Neuronal stem cell (in vitro differentiated cells): ENCODE results near the gene FAM124B.
"Not testable (repeated sequence)": the region's sequence is repeated elsewhere in the genome, so short reads cannot be mapped to it uniquely, and the experiment has no call there.

ENCODE experiments used
- DNase-seq: peaks from one replicate; pipeline ENCODE4 v3.0.0-alpha.2; 2013; ENCODE audit warnings: low spot score
- H2AFZ ChIP-seq: one replicate; pipeline ENCODE4 v1.6.1; 2013; ENCODE audit warnings: mild to moderate bottlenecking, low read length, inconsistent platforms
- H2AK5ac ChIP-seq: 2 replicates; pipeline ENCODE4 v1.6.1; 2013; ENCODE audit warnings: low read depth, mild to moderate bottlenecking, inconsistent platforms, low read length, moderate library complexity, mixed read lengths
- H2BK120ac ChIP-seq: 2 replicates; pipeline ENCODE4 v1.6.1; 2013; ENCODE audit warnings: low read depth, mild to moderate bottlenecking, inconsistent platforms, low read length, moderate library complexity, mixed read lengths
- H2BK12ac ChIP-seq: one replicate; pipeline ENCODE4 v1.6.1; 2013; ENCODE audit warnings: low read length, inconsistent platforms
- H2BK15ac ChIP-seq: 2 replicates; pipeline ENCODE4 v1.6.1; 2013; ENCODE audit warnings: mild to moderate bottlenecking, low read length, inconsistent platforms, mixed read lengths
- H2BK5ac ChIP-seq: one replicate; pipeline ENCODE4 v1.6.1; 2013; ENCODE audit warnings: inconsistent platforms, mild to moderate bottlenecking, low read length, moderate library complexity
- H3K14ac ChIP-seq: one replicate; pipeline ENCODE4 v1.6.1; 2013; ENCODE audit warnings: low read length, inconsistent platforms
- H3K18ac ChIP-seq: 2 replicates; pipeline ENCODE4 v1.6.1; 2013; ENCODE audit warnings: low read length, inconsistent platforms
- H3K23ac ChIP-seq: 2 replicates; pipeline ENCODE4 v1.6.1; 2013; ENCODE audit warnings: low read depth, mild to moderate bottlenecking, mixed read lengths, low read length, inconsistent platforms; ENCODE audit not compliant: poor library complexity
- H3K27ac ChIP-seq: replicated peaks from 3 replicates; pipeline ENCODE4 v1.5.1; 2013; ENCODE audit warnings: low read length, inconsistent platforms
- H3K27me3 ChIP-seq, 3 experiments: 2 replicates each; pipeline ENCODE4 v1.6.1; 2013; ENCODE audit warnings: low read length in 3 of 3, mild to moderate bottlenecking in 2 of 3, inconsistent platforms in 1 of 3, low read depth in 1 of 3, mixed read lengths in 1 of 3, moderate library complexity in 1 of 3; ENCODE audit not compliant: control insufficient read depth in 3 of 3, insufficient read depth in 3 of 3
- H3K36me3 ChIP-seq, 2 donors: replicated peaks in 1 of 2; 2 replicates each; pipeline ENCODE4 v1.6.1; 2013; ENCODE audit warnings: low read length in 2 of 2; ENCODE audit not compliant: control insufficient read depth in 2 of 2, insufficient read depth in 2 of 2
- H3K4ac ChIP-seq: 2 replicates; pipeline ENCODE4 v1.6.1; 2013; ENCODE audit warnings: inconsistent platforms, mild to moderate bottlenecking, low read length, moderate library complexity
- H3K4me1 ChIP-seq, 2 donors: 1 replicate in 1 of 2; 2 replicates in 1 of 2; pipeline ENCODE4 v1.6.1; 2013; ENCODE audit warnings: low read length in 2 of 2, low read depth in 1 of 2; ENCODE audit not compliant: control insufficient read depth in 2 of 2, insufficient read depth in 1 of 2
- H3K4me2 ChIP-seq: one replicate; pipeline ENCODE4 v1.6.1; 2013; ENCODE audit warnings: mild to moderate bottlenecking, low read length, inconsistent platforms; ENCODE audit not compliant: insufficient read depth, poor library complexity, severe bottlenecking
- H3K4me3 ChIP-seq, 2 donors: 2 replicates each; pipeline ENCODE4 v1.5.1; 2013; ENCODE audit warnings: low read length in 2 of 2, mild to moderate bottlenecking in 2 of 2, inconsistent platforms in 1 of 2, moderate library complexity in 1 of 2
- H3K79me1 ChIP-seq: one replicate; pipeline ENCODE4 v1.6.1; 2013; ENCODE audit warnings: low read depth, mild to moderate bottlenecking, inconsistent platforms, low read length, moderate library complexity
- H3K9ac ChIP-seq: one replicate; pipeline ENCODE4 v1.6.1; 2013; ENCODE audit warnings: mild to moderate bottlenecking, low read depth, low read length, inconsistent platforms; ENCODE audit not compliant: poor library complexity
- H3K9me3 ChIP-seq, 2 donors: replicated peaks in 1 of 2; 2 replicates each; pipeline versions ENCODE3 to v1.6.1; 2013; ENCODE audit warnings: low read length in 2 of 2, mild to moderate bottlenecking in 2 of 2, inconsistent platforms in 1 of 2, low read depth in 1 of 2, mixed read lengths in 1 of 2, moderate library complexity in 1 of 2; ENCODE audit not compliant: control insufficient read depth in 2 of 2, insufficient read depth in 1 of 2
- H4K8ac ChIP-seq: one replicate; pipeline ENCODE4 v1.6.1; 2013; ENCODE audit warnings: low read depth, mild to moderate bottlenecking, inconsistent platforms, low read length, moderate library complexity
- H4K91ac ChIP-seq: one replicate; pipeline ENCODE4 v1.6.1; 2013; ENCODE audit warnings: low read length, low read depth, mild to moderate bottlenecking, inconsistent platforms; ENCODE audit not compliant: poor library complexity
- WGBS, 2 donors: extraction: QIAGEN DNeasy Blood & Tissue Kit; methylation state at CpG; one replicate each; pipeline ENCODE4 v1.1.7; 2013; ENCODE audit warnings: missing lambda C conversion rate in 2 of 2, mixed read lengths in 1 of 2; ENCODE audit not compliant: insufficient read length in 2 of 2, insufficient replicate concordance in 1 of 2; ENCODE audit errors: extremely low coverage in 2 of 2; 5-methylcytosine and 5-hydroxymethylcytosine counted together

FAM124B gene

DNA sequence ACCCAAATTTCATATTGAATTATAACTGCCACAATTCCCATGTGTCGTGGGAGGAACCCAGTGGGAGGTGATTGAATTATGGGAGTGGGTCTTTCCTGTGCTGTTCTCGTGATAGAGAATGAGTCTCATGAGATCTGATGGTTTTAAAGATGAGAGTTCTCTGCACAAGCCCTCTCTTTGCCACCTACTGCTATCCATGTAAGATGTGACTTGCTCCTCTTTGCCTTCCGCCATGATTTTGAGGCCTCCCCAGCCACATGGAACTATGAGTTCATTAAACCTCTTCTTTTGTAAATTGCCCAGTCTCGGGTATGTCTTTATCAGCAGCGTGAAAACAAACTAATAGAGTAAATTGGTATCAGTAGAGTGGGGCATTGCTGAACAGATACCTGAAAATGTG is 4.8 kb downstream of the FAM124B start:
- not testable (repeated sequence) for H2BK120ac ChIP-seq, H2AFZ ChIP-seq, DNase-seq, H3K4me2 ChIP-seq, H3K14ac ChIP-seq, H3K36me3 ChIP-seq, H3K9ac ChIP-seq, H4K91ac ChIP-seq, H2BK12ac ChIP-seq, H3K18ac ChIP-seq, H4K8ac ChIP-seq, H3K23ac ChIP-seq, H3K79me1 ChIP-seq, H3K4me3 ChIP-seq, H3K27me3 ChIP-seq, H3K4me1 ChIP-seq, H2BK5ac ChIP-seq, H3K4ac ChIP-seq, H3K9me3 ChIP-seq, H3K27ac ChIP-seq, H2BK15ac ChIP-seq, H2AK5ac ChIP-seq
- WGBS, 2 donors, result no CpG with 5 or more reads among the region's 5 CpGs

DNA sequence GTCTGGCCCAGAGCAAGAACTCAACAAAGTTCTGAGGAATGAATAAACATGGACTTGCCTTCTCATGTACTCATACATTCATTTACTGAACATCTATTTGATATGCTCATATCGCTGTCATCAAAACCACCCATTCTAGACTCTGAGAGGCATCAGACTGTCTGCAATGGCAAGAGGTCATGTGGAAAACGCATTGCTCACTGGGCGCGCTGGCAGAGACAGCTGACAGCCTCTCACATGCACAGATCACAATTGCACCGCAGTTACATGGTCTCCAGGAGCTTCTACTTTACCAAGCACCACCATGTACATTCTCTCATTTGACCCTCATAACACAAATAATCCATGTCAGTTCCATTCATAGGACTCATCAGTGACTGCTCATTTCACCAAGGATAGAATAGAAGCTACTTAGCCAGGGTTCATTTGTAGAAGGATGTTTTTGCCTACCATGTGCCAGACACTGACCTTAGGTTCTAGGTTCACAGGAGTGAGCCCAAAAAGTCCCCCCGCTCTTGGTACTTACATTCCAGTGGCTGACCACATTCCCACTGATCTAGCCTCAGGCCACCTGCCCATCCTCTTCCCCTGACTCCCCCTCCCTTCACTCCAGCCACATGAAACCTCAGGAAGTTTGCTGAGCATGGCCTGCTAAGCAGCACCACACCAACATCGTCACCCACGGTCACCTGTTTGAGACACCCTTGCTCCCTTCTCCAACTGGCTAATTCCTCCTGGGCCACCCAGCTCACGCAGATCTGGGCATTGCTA is 6.1 kb downstream of the FAM124B start:
- Histone ChIP-seq H3K18ac (no peak overlapping the region), H3K4me3 (no peak overlapping the region), H2AFZ (no peak overlapping the region), H2BK5ac (no peak overlapping the region), H3K27ac (no peak overlapping the region), H2AK5ac (no peak overlapping the region), H3K9ac (no peak overlapping the region), H3K23ac (no peak overlapping the region), H2BK15ac (no peak overlapping the region), H3K4ac (no peak overlapping the region), H3K36me3 (no peaks in the 10 kb centered on the region), H3K27me3 (no peaks in the 10 kb centered on the region), H2BK120ac (no peak overlapping the region), H3K79me1 (no peaks in the 10 kb centered on the region), H3K14ac (no peak overlapping the region), H3K4me2 (no peak overlapping the region), H2BK12ac (peak overlapping the region; percentile 85), H4K8ac (no peak overlapping the region), H3K9me3 (no peaks in the 10 kb centered on the region), H3K4me1 (no peaks in the 10 kb centered on the region), H4K91ac (no peak overlapping the region)
- WGBS, 2 donors, result no CpG with 5 or more reads among the region's 9 CpGs
- no peak for DNase-seq

DNA sequence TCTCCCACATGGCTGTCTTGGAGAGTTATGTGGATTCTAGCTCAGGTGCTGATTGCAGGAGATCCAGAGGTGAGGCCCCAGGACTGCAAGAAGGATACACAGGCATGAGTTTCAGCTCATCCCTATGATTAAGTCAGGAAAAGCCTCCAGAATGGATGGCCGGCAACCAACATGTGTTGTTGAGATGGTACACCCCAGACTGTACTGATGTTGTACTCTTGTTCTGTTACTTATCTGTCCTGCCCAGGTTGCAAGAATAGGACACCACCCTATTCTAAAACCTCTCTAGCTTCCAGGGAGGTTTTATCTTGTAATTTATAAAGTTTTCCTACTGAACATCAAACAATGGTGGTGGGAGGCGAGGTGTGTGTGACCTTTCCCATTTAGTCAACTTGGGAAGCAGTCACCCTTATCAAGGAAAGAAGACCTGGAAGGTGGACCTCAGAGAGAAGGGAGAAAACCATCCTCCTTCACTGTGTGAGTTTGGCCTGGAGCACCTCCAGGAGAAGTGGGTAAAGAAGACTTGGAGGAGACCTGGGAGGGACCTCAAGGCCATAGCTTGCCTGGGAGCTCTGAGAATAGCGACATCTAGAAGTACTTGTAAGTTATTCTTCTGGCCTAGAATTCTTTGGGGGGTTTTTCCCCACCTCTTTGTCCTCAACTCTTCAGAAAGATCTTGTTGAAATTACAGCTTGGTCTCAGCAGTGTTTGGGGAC is 8.6 kb downstream of the FAM124B start:
- no peak overlapping the region for H3K23ac ChIP-seq
- WGBS, 2 donors, result no CpG with 5 or more reads among the region's 3 CpGs
- DNase-seq, result no peak

DNA sequence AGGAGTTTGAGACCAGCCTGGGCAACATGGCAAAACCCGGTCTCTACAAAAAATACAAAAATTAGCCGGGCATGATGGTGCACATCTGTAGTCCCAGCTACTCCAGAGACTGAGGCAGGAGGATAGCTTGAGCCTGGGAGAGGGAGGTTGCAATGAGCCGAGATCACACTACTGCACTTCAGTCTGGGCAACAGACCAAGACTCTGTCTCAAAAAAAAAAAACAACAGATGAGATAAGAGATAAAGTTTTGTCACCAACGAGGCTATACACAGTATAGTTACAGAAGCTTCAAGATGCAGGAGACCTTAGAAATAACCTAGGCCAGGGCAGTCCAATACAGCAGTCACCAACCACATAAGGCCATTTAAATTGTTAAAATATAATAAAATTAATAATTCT is 9.4 kb downstream of the FAM124B start:
- Histone ChIP-seq H4K8ac (no peak overlapping the region), H3K4me3 (no peak overlapping the region), H3K27ac (no peak overlapping the region), H2BK5ac (no peak overlapping the region), H3K14ac (no peak overlapping the region), H2BK12ac (no peak overlapping the region), H3K4me2 (no peak overlapping the region), H2BK15ac (no peak overlapping the region), H2AFZ (no peak overlapping the region), H3K23ac (no peak overlapping the region), H3K18ac (no peak overlapping the region), H3K79me1 (no peaks in the 10 kb centered on the region), H2AK5ac (no peak overlapping the region), H3K4ac (no peak overlapping the region), H3K27me3 (no peaks in the 10 kb centered on the region), H2BK120ac (no peak overlapping the region), H3K36me3 (no peaks in the 10 kb centered on the region), H3K9ac (no peak overlapping the region), H4K91ac (no peak overlapping the region), H3K4me1 (no peaks in the 10 kb centered on the region), H3K9me3 (no peaks in the 10 kb centered on the region)
- DNase-seq, result no peak
- no CpG with 5 or more reads among the region's 4 CpGs for WGBS, 2 donors

More for the DNA sequence above, 8.6 kb downstream of the FAM124B start:
- Histone ChIP-seq H3K18ac (no peak overlapping the region), H2AFZ (no peak overlapping the region), H3K4me1 (no peaks in the 10 kb centered on the region), H2BK120ac (no peak overlapping the region), H2BK12ac (no peak overlapping the region), H3K36me3 (no peaks in the 10 kb centered on the region), H2BK15ac (no peak overlapping the region), H3K27me3 (no peaks in the 10 kb centered on the region), H3K4me3 (no peak overlapping the region), H4K8ac (no peak overlapping the region), H3K79me1 (no peaks in the 10 kb centered on the region), H3K9ac (no peak overlapping the region), H3K27ac (no peak overlapping the region), H3K14ac (no peak overlapping the region), H3K4ac (no peak overlapping the region), H3K9me3 (no peaks in the 10 kb centered on the region), H2BK5ac (no peak overlapping the region), H2AK5ac (no peak overlapping the region), H4K91ac (no peak overlapping the region), H3K4me2 (no peak overlapping the region)
